HG02588 (cell line): ENCODE measurements around the gene PPEF1.
"Not testable (repeated sequence)": the region's sequence is repeated elsewhere in the genome, so short reads cannot be mapped to it uniquely, and the experiment has no call there.

Source experiments
- ATAC-seq: cut with Tn5 transposase; IDR thresholded peaks from one replicate; pipeline ENCODE4 v1.9.1; 2021; ENCODE audit warnings: mild to moderate bottlenecking, moderate library complexity; ENCODE audit not compliant: unreplicated experiment

PPEF1 gene

GRCh38 chrX:18792828-18793227 lies 85.4 kb downstream of the PPEF1 start:
- ATAC-seq, result no peak

- ATAC-seq, result no peak
These were observed 86.2 kb downstream of the PPEF1 start for GRCh38 chrX:18793601-18794089.

GRCh38 chrX:18797141-18797540 lies 89.7 kb downstream of the PPEF1 start:
- ATAC-seq, result no peak

DNA sequence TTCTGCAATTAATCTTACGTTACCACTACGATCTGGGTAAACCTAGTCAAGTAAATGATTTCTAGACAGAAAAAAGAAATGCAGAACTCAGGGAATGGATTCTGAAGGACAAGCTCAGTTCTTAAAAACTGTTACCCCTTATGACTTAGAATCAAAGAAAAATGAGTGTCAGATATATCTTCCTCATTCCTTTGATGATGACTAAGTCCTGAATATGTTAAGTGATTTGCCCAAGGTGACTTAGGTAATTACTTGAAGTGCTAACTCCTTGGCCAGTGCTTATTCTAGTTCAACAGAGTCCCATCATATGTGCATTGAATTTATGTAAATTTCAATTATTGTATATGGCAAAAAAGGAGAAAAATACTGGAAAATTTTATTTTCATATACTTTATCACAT lies 92.5 kb downstream of the PPEF1 start:
- ATAC-seq, result no peak

- no peak for ATAC-seq
These were observed 102.2 kb downstream of the PPEF1 start for GRCh38 chrX:18809641-18810040.

GRCh38 chrX:18810416-18810815 lies 103.0 kb downstream of the PPEF1 start:
- no peak for ATAC-seq

DNA sequence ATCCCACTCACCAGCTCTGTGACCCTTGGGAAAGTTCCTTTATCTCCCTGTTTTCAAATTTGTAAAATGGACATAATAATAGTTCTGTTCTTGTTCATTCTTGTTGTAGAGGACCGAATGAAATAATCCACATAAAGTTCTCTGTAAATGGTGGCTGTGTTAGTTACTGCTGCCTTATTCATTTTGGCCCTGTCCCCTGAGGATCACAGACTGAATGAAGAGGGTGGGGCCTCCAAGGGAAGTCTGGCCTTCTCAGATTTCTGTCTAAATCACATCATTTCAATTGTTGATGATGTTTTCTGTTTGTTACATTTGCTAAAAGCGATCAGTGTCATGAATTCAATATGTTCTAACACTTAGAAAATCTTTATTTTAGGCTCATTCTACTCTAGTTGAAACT lies 117.9 kb downstream of the PPEF1 start:
- no peak for ATAC-seq

- no peak for ATAC-seq
These were observed 121.5 kb downstream of the PPEF1 start for GRCh38 chrX:18828832-18829404.

GRCh38 chrX:18833071-18833731 lies 125.8 kb downstream of the PPEF1 start:
- no peak for ATAC-seq

DNA sequence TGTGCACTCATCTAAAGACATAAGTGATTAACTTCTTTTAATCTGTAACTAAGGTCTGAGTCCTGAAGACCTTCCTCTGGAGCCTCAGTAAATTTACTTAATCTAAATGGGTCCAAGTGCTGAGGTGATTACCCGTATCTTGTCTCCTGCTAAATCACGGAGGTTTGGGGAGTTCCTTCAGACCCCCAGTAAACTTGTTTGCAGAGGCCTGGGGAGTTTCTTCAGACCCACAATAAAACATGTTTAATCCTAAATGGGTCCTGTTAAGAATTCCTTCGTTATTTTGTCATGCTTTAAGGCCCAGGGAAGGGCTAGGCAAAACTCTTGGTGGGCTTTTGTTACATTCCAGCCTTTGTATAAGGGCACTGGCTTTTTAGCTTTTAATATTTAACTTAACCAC lies 140.5 kb downstream of the PPEF1 start:
- ATAC-seq, result not testable (repeated sequence)

GRCh38 chrX:18855919-18856644 lies 148.6 kb downstream of the PPEF1 start:
- peak; percentile 92 for ATAC-seq

GRCh38 chrX:18856645-18856997 lies 149.2 kb downstream of the PPEF1 start:
- no peak for ATAC-seq

DNA sequence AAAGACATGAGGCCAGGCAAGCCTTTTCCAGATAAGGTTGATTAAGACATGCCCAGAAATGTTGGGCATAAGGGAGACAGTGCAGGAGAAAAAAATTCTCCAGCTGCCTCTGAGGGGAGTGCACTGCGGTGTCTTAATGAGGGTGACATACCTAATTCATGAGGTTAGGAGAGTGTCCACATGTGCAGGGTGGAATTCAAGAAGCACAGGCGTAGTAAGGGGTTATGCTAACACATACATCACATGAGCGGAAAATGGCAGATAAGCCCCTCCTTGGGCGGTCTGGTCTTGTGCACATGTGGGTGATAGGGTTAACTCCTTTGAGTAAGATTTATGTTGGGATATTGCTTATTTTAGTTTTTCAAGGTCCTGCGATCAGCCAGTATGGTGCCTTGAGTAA lies 154.1 kb downstream of the PPEF1 start:
- no peak for ATAC-seq

GRCh38 chrX:18864390-18864920 lies 157.0 kb downstream of the PPEF1 start:
- ATAC-seq, result no peak

DNA sequence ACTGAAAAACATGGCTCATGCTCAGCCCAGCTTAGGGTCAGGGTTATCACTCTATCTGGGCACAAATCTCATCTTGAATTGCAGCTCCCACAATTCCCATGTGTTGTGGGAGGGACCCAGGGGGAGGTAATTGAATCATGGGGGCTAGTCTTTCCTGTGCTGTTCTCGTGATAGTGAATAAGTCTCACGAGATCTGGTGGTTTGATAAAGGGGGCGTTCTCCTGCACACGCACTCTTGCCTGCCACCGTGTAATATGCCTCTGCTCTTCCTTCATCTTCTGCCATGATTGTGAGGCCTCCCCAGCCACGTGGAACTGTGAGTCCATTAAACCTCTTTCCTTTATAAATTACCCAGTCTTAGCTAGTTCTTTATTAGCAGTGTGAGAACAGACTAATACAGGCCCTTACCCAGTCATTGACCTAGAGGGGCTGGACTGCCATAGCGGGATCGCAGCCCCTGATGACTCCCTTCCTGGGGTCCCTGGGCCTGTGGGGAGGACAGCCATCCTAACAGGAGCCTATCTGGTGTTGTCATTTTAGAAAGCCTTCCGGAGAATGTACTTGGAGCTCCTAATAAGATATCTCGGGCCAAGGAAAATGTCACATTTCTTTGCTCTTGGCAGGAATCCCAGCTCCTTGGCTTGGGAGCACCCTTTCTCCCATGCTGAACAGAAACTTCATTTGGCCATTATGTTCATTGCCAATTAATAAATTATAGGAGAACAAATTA lies 163.9 kb downstream of the PPEF1 start:
- ATAC-seq, result no peak

DNA sequence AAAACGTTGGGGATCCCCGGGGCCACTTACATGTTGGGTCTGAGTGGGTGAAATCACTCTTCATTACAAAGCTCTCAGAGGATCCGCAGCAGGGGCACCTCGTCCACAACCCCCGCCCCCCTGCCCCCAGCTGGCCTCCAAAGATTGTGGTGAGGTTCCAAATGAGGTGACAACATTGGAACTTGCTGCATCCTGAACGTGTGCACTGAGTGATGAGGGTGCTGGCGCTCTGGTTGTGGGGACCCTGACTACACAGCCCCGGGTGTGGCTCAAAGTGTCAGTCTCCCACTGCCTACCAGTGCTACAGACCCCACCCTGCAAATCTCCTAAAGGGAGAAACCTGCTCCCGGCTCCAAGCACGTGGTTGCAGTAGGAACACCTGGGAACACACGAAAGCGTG lies 164.5 kb downstream of the PPEF1 start:
- no peak for ATAC-seq

DNA sequence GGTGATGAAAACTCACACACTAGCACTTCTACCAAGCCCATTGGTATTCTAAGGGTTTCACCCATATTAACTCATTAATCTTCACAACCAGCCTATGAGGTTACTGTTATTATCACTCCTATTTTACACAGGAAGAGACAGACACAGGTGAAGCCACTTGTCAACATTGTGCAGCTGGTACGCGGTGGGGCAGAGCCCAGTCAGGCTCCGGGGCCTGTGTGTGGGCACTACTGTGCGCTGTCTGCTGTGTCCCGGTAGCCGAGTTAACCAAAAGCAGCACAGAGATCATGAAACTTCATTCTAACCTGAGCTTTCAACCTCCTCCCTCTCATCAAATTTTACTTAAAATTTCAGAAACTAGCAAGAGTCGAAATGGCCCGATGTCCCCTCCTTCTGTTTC lies 165.2 kb downstream of the PPEF1 start:
- no peak for ATAC-seq

GRCh38 chrX:18873189-18873791 lies 165.8 kb downstream of the PPEF1 start:
- no peak for ATAC-seq

GRCh38 chrX:18873836-18874235 lies 166.4 kb downstream of the PPEF1 start:
- ATAC-seq, result no peak

DNA sequence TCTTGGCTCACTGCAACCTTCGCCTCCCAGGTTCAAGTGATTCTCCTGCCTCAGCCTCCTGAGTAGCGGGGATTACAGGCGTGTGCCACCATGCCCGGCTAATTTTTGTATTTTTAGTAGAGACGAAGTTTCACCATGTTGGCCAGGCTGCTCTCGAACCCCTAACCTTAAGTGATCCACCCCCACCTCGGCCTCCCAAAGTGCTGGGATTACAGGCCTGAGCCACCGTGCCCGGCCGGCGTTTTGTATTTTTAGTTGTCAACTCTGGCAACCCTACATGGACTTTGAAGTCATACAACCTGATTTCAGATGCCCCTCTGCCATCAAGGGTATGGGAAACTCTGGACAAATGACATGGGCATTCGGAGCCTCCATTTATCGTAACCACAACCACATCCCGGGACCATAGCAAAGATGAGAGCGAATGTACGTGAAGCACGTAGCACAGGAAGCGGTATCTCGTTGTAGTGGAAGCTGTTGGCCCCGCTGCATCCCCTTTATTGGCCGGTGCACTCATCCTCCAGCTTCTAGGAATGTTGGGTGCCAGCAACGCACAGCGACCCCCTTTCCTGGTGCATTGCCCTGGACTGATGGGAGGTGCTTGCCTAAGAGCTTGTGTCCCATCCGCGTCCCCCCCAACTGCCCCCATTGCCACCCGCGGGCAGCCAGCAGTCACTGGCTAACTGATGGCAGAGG lies 167.3 kb downstream of the PPEF1 start:
- no peak for ATAC-seq
